GM18517 (cell line): ENCODE results near the gene SPTBN1.
"Not testable (repeated sequence)": the region's sequence is repeated elsewhere in the genome, so short reads cannot be mapped to it uniquely, and the experiment has no call there.

Experiments
- ATAC-seq: cut with Tn5 transposase; IDR thresholded peaks from one replicate; pipeline ENCODE4 v1.9.1; 2021; ENCODE audit warnings: mild to moderate bottlenecking, moderate library complexity; ENCODE audit not compliant: unreplicated experiment

SPTBN1 gene

GRCh38 chr2:54499661-54500060 is 43.5 kb downstream of the SPTBN1 start:
- no peak for ATAC-seq

GRCh38 chr2:54500404-54501205 is 44.5 kb downstream of the SPTBN1 start:
- ATAC-seq, result no peak

- ATAC-seq, result no peak
Observed at GRCh38 chr2:54502731-54503130, 46.6 kb downstream of the SPTBN1 start.

- no peak for ATAC-seq
Observed at GRCh38 chr2:54503192-54503591, 47.1 kb downstream of the SPTBN1 start.

GRCh38 chr2:54503828-54504227 is 47.7 kb downstream of the SPTBN1 start:
- no peak for ATAC-seq

GRCh38 chr2:54504866-54505265 is 48.7 kb downstream of the SPTBN1 start:
- ATAC-seq, result no peak

GRCh38 chr2:54508541-54508940 is 52.4 kb downstream of the SPTBN1 start:
- no peak for ATAC-seq

- not testable (repeated sequence) for ATAC-seq
Observed at GRCh38 chr2:54509043-54509442, 52.9 kb downstream of the SPTBN1 start.

- no peak for ATAC-seq
Observed at GRCh38 chr2:54510916-54511315, 54.8 kb downstream of the SPTBN1 start.

GRCh38 chr2:54512183-54512582 is 56.1 kb downstream of the SPTBN1 start:
- no peak for ATAC-seq

- ATAC-seq, result no peak
Observed at GRCh38 chr2:54512663-54513362, 56.7 kb downstream of the SPTBN1 start.

GRCh38 chr2:54513363-54513715 is 57.2 kb downstream of the SPTBN1 start:
- no peak for ATAC-seq

GRCh38 chr2:54514822-54515569 is 58.9 kb downstream of the SPTBN1 start:
- ATAC-seq, result no peak

- ATAC-seq, result no peak
Observed at GRCh38 chr2:54516842-54517241, 60.7 kb downstream of the SPTBN1 start.

GRCh38 chr2:54518016-54518415 is 61.9 kb downstream of the SPTBN1 start:
- ATAC-seq, result not testable (repeated sequence)

- no peak for ATAC-seq
Observed at GRCh38 chr2:54518430-54518829, 62.3 kb downstream of the SPTBN1 start.

- no peak for ATAC-seq
Observed at GRCh38 chr2:54519841-54520459, 63.8 kb downstream of the SPTBN1 start.

- no peak for ATAC-seq
Observed at GRCh38 chr2:54520687-54521086, 64.6 kb downstream of the SPTBN1 start.

- ATAC-seq, result peak; percentile 78
Observed at GRCh38 chr2:54522624-54523281, 66.6 kb downstream of the SPTBN1 start.

- ATAC-seq, result no peak
Observed at GRCh38 chr2:54523324-54523959, 67.3 kb downstream of the SPTBN1 start.
